HEK293 (cell line): ENCODE data around the gene MYLK2.

Experiments used
- BCL11A ChIP-seq: fragments of 450-650 bp; formaldehyde crosslinking; IDR thresholded peaks from 2 replicates; pipeline ENCODE4 v1.5.1; 2016; ENCODE audit warnings: low read depth, missing biosample characterization, missing genetic modification characterization
- INSM2 ChIP-seq: fragments of 450-650 bp; formaldehyde crosslinking; IDR thresholded peaks from 2 replicates; pipeline ENCODE4 v1.5.1; 2016; ENCODE audit warnings: missing biosample characterization, missing genetic modification characterization
- KLF17 ChIP-seq: fragments of 450-650 bp; formaldehyde crosslinking; IDR thresholded peaks from 2 replicates; pipeline ENCODE4 v1.5.1; 2016; ENCODE audit warnings: missing biosample characterization, missing genetic modification characterization
- KLF9 ChIP-seq: fragments of 450-650 bp; formaldehyde crosslinking; IDR thresholded peaks from 2 replicates; pipeline ENCODE4 v1.5.1; 2016; ENCODE audit warnings: missing biosample characterization, missing genetic modification characterization, low read depth
- REST ChIP-seq: fragments of 450-650 bp; formaldehyde crosslinking; IDR thresholded peaks from 2 replicates; pipeline ENCODE4 v1.5.1; 2016; ENCODE audit warnings: missing biosample characterization, missing genetic modification characterization
- WT1 ChIP-seq: fragments of 450-650 bp; formaldehyde crosslinking; IDR thresholded peaks from 2 replicates; pipeline ENCODE4 v1.5.1; 2016; ENCODE audit warnings: missing biosample characterization, missing genetic modification characterization
- YY2 ChIP-seq: fragments of 450-650 bp; formaldehyde crosslinking; IDR thresholded peaks from 2 replicates; pipeline ENCODE4 v1.5.1; 2016; ENCODE audit warnings: missing biosample characterization, missing genetic modification characterization
- ZBTB7A ChIP-seq: fragments of 450-650 bp; formaldehyde crosslinking; IDR thresholded peaks from 2 replicates; pipeline ENCODE4 v1.5.1; 2016; ENCODE audit warnings: low read depth, missing biosample characterization, missing genetic modification characterization
- ZFHX2 ChIP-seq: fragments of 450-650 bp; formaldehyde crosslinking; conservative IDR thresholded peaks from 2 replicates; pipeline ENCODE4 v1.5.1; 2016; ENCODE audit warnings: missing biosample characterization, missing genetic modification characterization
- ZFP69B ChIP-seq: fragments of 450-650 bp; formaldehyde crosslinking; IDR thresholded peaks from 2 replicates; pipeline ENCODE4 v1.5.1; 2016; ENCODE audit warnings: missing biosample characterization, missing genetic modification characterization
- ZNF121 ChIP-seq: fragments of 450-650 bp; formaldehyde crosslinking; IDR thresholded peaks from 2 replicates; pipeline ENCODE4 v1.5.1; 2016; ENCODE audit warnings: missing biosample characterization, missing genetic modification characterization
- ZNF335 ChIP-seq: fragments of 450-650 bp; formaldehyde crosslinking; conservative IDR thresholded peaks from 2 replicates; pipeline ENCODE4 v1.5.1; 2016; ENCODE audit warnings: missing biosample characterization, missing genetic modification characterization
- ZNF398 ChIP-seq: fragments of 450-650 bp; formaldehyde crosslinking; IDR thresholded peaks from 2 replicates; pipeline ENCODE4 v1.5.1; 2017; ENCODE audit warnings: missing biosample characterization, missing genetic modification characterization
- ZNF549 ChIP-seq: fragments of 450-650 bp; IDR thresholded peaks from 2 replicates; pipeline ENCODE4 v1.5.1; 2018; ENCODE audit warnings: missing biosample characterization, missing genetic modification characterization, mild to moderate bottlenecking, inconsistent platforms, moderate library complexity
- ZNF692 ChIP-seq: fragments of 450-650 bp; formaldehyde crosslinking; IDR thresholded peaks from 2 replicates; pipeline ENCODE4 v1.5.1; 2016; ENCODE audit warnings: missing biosample characterization, missing genetic modification characterization
- ZSCAN30 ChIP-seq: fragments of 450-650 bp; IDR thresholded peaks from 2 replicates; pipeline ENCODE4 v1.5.1; 2018; ENCODE audit warnings: missing biosample characterization, mild to moderate bottlenecking, missing genetic modification characterization, moderate library complexity

Gene MYLK2

GRCh38 chr20:31869942-31870725, 51.0 kb downstream of the MYLK2 start, which contains the start of the genes DUSP15 and TTLL9 (continued):
- TF ChIP-seq ZBTB7A (0 out of 2 replicates have a peak, but pooled peaks have one; percentile 15), ZNF549 (tag by site-specific recombination) (no peak), ZSCAN30 (tag by site-specific recombination) (peak; percentile 42; the same call in 1 of the 2 replicates), REST (tag by site-specific recombination) (peak; percentile 65; the same call in 1 of the 2 replicates), ZNF692 (peak; percentile 80; the same call in 1 of the 2 replicates), INSM2 (tag by site-specific recombination) (0 out of 2 replicates have a peak, but pooled peaks have one; percentile 14), YY2 (tag by site-specific recombination) (no peak), ZNF121 (tag by site-specific recombination) (0 out of 2 replicates have a peak, but pooled peaks have one; percentile 11), ZNF398 (tag by site-specific recombination) (peak; percentile 11; the same call in 1 of the 2 replicates), ZFP69B (tag by site-specific recombination) (0 out of 2 replicates have a peak, but pooled peaks have one; percentile 26), KLF9 (tag by site-specific recombination) (peak; percentile 23; the same call in 1 of the 2 replicates), BCL11A (tag by site-specific recombination) (0 out of 2 replicates have a peak, but pooled peaks have one; percentile 31), ZFHX2 (tag by site-specific recombination) (peak; percentile 83), WT1 (tag by site-specific recombination) (0 out of 2 replicates have a peak, but pooled peaks have one; percentile 33), ZNF335 (tag by site-specific recombination) (peak; percentile 1; the same call in 1 of the 2 replicates), KLF17 (tag by site-specific recombination) (no peak; the same call in 1 of the 2 replicates)
